ENCODE data around the gene DIAPH2. TPM values are rescaled to one million over a fixed set of nuclear protein-coding genes. Genes with fewer than 3 reads are reported as not detected.

The DIAPH2 gene
- polyA plus RNA-seq, 1 experiment: 10.6 TPM

- Histone ChIP-seq H3K27me3 (ENCODE audit: control insufficient read depth, insufficient read depth, low read length) (no peaks in the 10 kb centered on the region), H3K9me3 (ENCODE audit: control insufficient read depth, insufficient read depth, low read length) (no peaks in the 10 kb centered on the region), H3K4me3 (ENCODE audit: low read depth, low read length) (no peak overlapping the region), H3K27ac (ENCODE audit: low read depth, low read length) (no peak overlapping the region)
- TF ChIP-seq CTCF (IDR thresholded peaks at IDR 0.05; ENCODE audit: low read depth, low read length): no peak
- ChIA-PET POLR2A (interaction anchor here (0.7 kb wide), 1 partner anchor 15 kb away, joined by 4 read pairs; no protein-coding TSS in a partner anchor), CTCF (no interaction called here)
- no peak for DNase-seq (ENCODE audit: low read depth, low spot score)
Measured at GRCh38 chrX:96824166-96824565, 139.5 kb downstream of the DIAPH2 start.

- no peak for DNase-seq (ENCODE audit: low read depth, low spot score)
- ChIA-PET CTCF (no interaction called here), POLR2A (no interaction called here)
Measured at GRCh38 chrX:96833333-96833732, 148.7 kb downstream of the DIAPH2 start.

GRCh38 chrX:96834137-96834536 is 149.5 kb downstream of the DIAPH2 start:
- TF ChIP-seq CTCF (IDR thresholded peaks at IDR 0.05; ENCODE audit: low read depth, low read length): no peak
- Histone ChIP-seq H3K27ac (ENCODE audit: low read depth, low read length) (no peak overlapping the region), H3K9me3 (ENCODE audit: control insufficient read depth, insufficient read depth, low read length) (no peaks in the 10 kb centered on the region), H3K4me3 (ENCODE audit: low read depth, low read length) (no peak overlapping the region), H3K27me3 (ENCODE audit: control insufficient read depth, insufficient read depth, low read length) (no peaks in the 10 kb centered on the region)
- no peak for DNase-seq (ENCODE audit: low read depth, low spot score)
- ChIA-PET POLR2A (no interaction called here), CTCF (no interaction called here)

More at GRCh38 chrX:96833333-96833732, 148.7 kb downstream of the DIAPH2 start:
- no peaks in the 10 kb centered on the region for H3K27me3 ChIP-seq (ENCODE audit: control insufficient read depth, insufficient read depth, low read length)
- no peak overlapping the region for H3K27ac ChIP-seq (ENCODE audit: low read depth, low read length)
- H3K4me3 ChIP-seq (ENCODE audit: low read depth, low read length): no peak overlapping the region
- no peak for TF ChIP-seq CTCF (IDR thresholded peaks at IDR 0.05; ENCODE audit: low read depth, low read length)
- H3K9me3 ChIP-seq (ENCODE audit: control insufficient read depth, insufficient read depth, low read length): no peaks in the 10 kb centered on the region

GRCh38 chrX:96835660-96836289 is 151.1 kb downstream of the DIAPH2 start:
- TF ChIP-seq CTCF (IDR thresholded peaks at IDR 0.05; ENCODE audit: low read depth, low read length): no peak
- Histone ChIP-seq H3K27me3 (ENCODE audit: control insufficient read depth, insufficient read depth, low read length) (no peaks in the 10 kb centered on the region), H3K27ac (ENCODE audit: low read depth, low read length) (no peak overlapping the region), H3K9me3 (ENCODE audit: control insufficient read depth, insufficient read depth, low read length) (no peaks in the 10 kb centered on the region), H3K4me3 (ENCODE audit: low read depth, low read length) (no peak overlapping the region)
- POLR2A ChIA-PET: no interaction called here
- no peak for DNase-seq (ENCODE audit: low read depth, low spot score)
- CTCF ChIA-PET: no interaction called here

GRCh38 chrX:96837808-96838207 is 153.2 kb downstream of the DIAPH2 start:
- DNase-seq (ENCODE audit: low read depth, low spot score): no peak
- no peaks in the 10 kb centered on the region for H3K9me3 ChIP-seq (ENCODE audit: control insufficient read depth, insufficient read depth, low read length)
- ChIA-PET CTCF (no interaction called here), POLR2A (no interaction called here)
- H3K27ac ChIP-seq (ENCODE audit: low read depth, low read length): no peak overlapping the region
- no peaks in the 10 kb centered on the region for H3K27me3 ChIP-seq (ENCODE audit: control insufficient read depth, insufficient read depth, low read length)
- TF ChIP-seq CTCF (IDR thresholded peaks at IDR 0.05; ENCODE audit: low read depth, low read length): no peak
- H3K4me3 ChIP-seq (ENCODE audit: low read depth, low read length): no peak overlapping the region
